HG03439 (cell line): Measurements from ENCODE around the gene EHBP1.
"Not testable (repeated sequence)": the region's sequence is repeated elsewhere in the genome, so short reads cannot be mapped to it uniquely, and the experiment has no call there.

Experiments
- ATAC-seq: cut with Tn5 transposase; IDR thresholded peaks from one replicate; pipeline ENCODE4 v1.9.1; 2021; ENCODE audit warnings: mild to moderate bottlenecking, moderate library complexity; ENCODE audit not compliant: unreplicated experiment

Gene EHBP1

GRCh38 chr2:63003351-63003750, 297.8 kb downstream of the EHBP1 start:
- ATAC-seq = no peak

- no peak for ATAC-seq
Observed at GRCh38 chr2:63007813-63008458, 302.4 kb downstream of the EHBP1 start.

GRCh38 chr2:63008838-63009237, 303.3 kb downstream of the EHBP1 start:
- ATAC-seq = no peak

GRCh38 chr2:63009490-63009889, 304.0 kb downstream of the EHBP1 start:
- ATAC-seq = no peak

GRCh38 chr2:63012541-63012940, 307.0 kb downstream of the EHBP1 start:
- ATAC-seq = no peak

- no peak for ATAC-seq
Observed at GRCh38 chr2:63013438-63013837, 307.9 kb downstream of the EHBP1 start.

GRCh38 chr2:63015389-63015788, 309.9 kb downstream of the EHBP1 start:
- no peak for ATAC-seq

- no peak for ATAC-seq
Observed at GRCh38 chr2:63018439-63018838, 312.9 kb downstream of the EHBP1 start.

- not testable (repeated sequence) for ATAC-seq
Observed at GRCh38 chr2:63019686-63020085, 314.2 kb downstream of the EHBP1 start.

- no peak for ATAC-seq
Observed at GRCh38 chr2:63023444-63023843, 317.9 kb downstream of the EHBP1 start.

GRCh38 chr2:63027220-63027619, 321.7 kb downstream of the EHBP1 start:
- no peak for ATAC-seq

GRCh38 chr2:63029058-63029457, 323.5 kb downstream of the EHBP1 start:
- ATAC-seq = no peak

GRCh38 chr2:63034526-63034925, 329.0 kb downstream of the EHBP1 start:
- no peak for ATAC-seq

GRCh38 chr2:63035169-63035568, 329.7 kb downstream of the EHBP1 start:
- ATAC-seq = no peak

- no peak for ATAC-seq
Observed at GRCh38 chr2:63035660-63036059, 330.1 kb downstream of the EHBP1 start.

- ATAC-seq = no peak
Observed at GRCh38 chr2:63038034-63038433, 332.5 kb downstream of the EHBP1 start.

GRCh38 chr2:63040586-63040985, 335.1 kb downstream of the EHBP1 start:
- no peak for ATAC-seq

GRCh38 chr2:63041592-63041991, 336.1 kb downstream of the EHBP1 start:
- no peak for ATAC-seq

GRCh38 chr2:63044362-63045327, 339.1 kb downstream of the EHBP1 start:
- ATAC-seq = no peak

- ATAC-seq = no peak
Observed at GRCh38 chr2:63046552-63046951, 341.0 kb downstream of the EHBP1 start.

- ATAC-seq = no peak
Observed at GRCh38 chr2:63046961-63047320, 341.4 kb downstream of the EHBP1 start.
